Activated T-helper 1 cell treated with anti-CD3 and anti-CD28 coated beads, Interleukin-12 subunit alpha, Interleukin-12 subunit beta, Interleukin-2, Interleukin-4 antibody, amounts not matched to agents 30 ng/mL and 10 ng/mL and 1 ng/mL, durations not matched to agents 14 hours and 24 hours and 36 hours (primary cell): ENCODE results near the gene SSR1. TPM values are rescaled to one million over a fixed set of nuclear protein-coding genes. Genes with fewer than 3 reads are reported as not detected.

ENCODE experiments used
- DNase-seq: peaks from one replicate; pipeline ENCODE4 v3.0.0; 2021; ENCODE audit warnings: low spot score
- H3K27ac Mint-ChIP-seq: one replicate; pipeline ENCODE4 v1.8.0; 2021; ENCODE audit warnings: mild to moderate bottlenecking, mixed read lengths
- H3K27me3 Mint-ChIP-seq: one replicate; pipeline ENCODE4 v1.8.0; 2022; ENCODE audit warnings: mild to moderate bottlenecking, moderate library complexity, mixed read lengths; ENCODE audit not compliant: insufficient read depth
- H3K36me3 Mint-ChIP-seq: one replicate; pipeline ENCODE4 v1.8.0; 2021; ENCODE audit warnings: low read depth, mixed read lengths
- H3K4me1 Mint-ChIP-seq: one replicate; pipeline ENCODE4 v1.8.0; 2021; ENCODE audit warnings: low read depth, mixed read lengths
- H3K4me3 Mint-ChIP-seq: one replicate; pipeline ENCODE4 v1.8.0; 2021; ENCODE audit warnings: mild to moderate bottlenecking, moderate library complexity, mixed read lengths
- H3K9me3 Mint-ChIP-seq: one replicate; pipeline ENCODE4 v1.8.0; 2021; ENCODE audit warnings: mixed read lengths
- intact Hi-C: fragments of 100-400 bp; cut with micrococcal nuclease; formaldehyde crosslinking; loops from one replicate; pipeline ENCODE4 v1.15.1; 2024
- total RNA-seq: library from RNA; stranded (reverse); gene quantifications from 2 replicates; pipeline ENCODE4 v1.2.3, GENCODE V29; 2022

SSR1 gene
- total RNA-seq, 1 donor from 2014 or later: 160 TPM

GRCh38 chr6:7235712-7236305 is 77.2 kb downstream of the SSR1 start:
- no peaks in the 10 kb centered on the region for H3K9me3 Mint-ChIP-seq
- no peaks in the 10 kb centered on the region for H3K4me1 Mint-ChIP-seq
- no peak overlapping the region for H3K4me3 Mint-ChIP-seq
- no peak overlapping the region for H3K27ac Mint-ChIP-seq
- DNase-seq: no peak
- peaks cover 8% of the 10 kb centered on the region for H3K36me3 Mint-ChIP-seq
- intact Hi-C loops: loop anchor here (5.0 kb wide), 1 partner anchor 164 kb away; no protein-coding TSS in a partner anchor
- no peaks in the 10 kb centered on the region for H3K27me3 Mint-ChIP-seq

GRCh38 chr6:7234547-7234946 is 78.5 kb downstream of the SSR1 start:
- no peak overlapping the region for H3K4me3 Mint-ChIP-seq
- DNase-seq: no peak
- H3K27me3 Mint-ChIP-seq: no peaks in the 10 kb centered on the region
- H3K27ac Mint-ChIP-seq: no peak overlapping the region
- no peaks in the 10 kb centered on the region for H3K4me1 Mint-ChIP-seq
- no peaks in the 10 kb centered on the region for H3K9me3 Mint-ChIP-seq
- intact Hi-C loops: no loop called here
- peaks cover 12% of the 10 kb centered on the region for H3K36me3 Mint-ChIP-seq

GRCh38 chr6:7232351-7232750 is 80.6 kb downstream of the SSR1 start:
- no peak overlapping the region for H3K27ac Mint-ChIP-seq
- H3K27me3 Mint-ChIP-seq: no peaks in the 10 kb centered on the region
- DNase-seq: no peak
- intact Hi-C loops: no loop called here
- H3K4me1 Mint-ChIP-seq: no peaks in the 10 kb centered on the region
- no peaks in the 10 kb centered on the region for H3K9me3 Mint-ChIP-seq
- H3K4me3 Mint-ChIP-seq: no peak overlapping the region
- peaks cover 22% of the 10 kb centered on the region for H3K36me3 Mint-ChIP-seq

- no peaks in the 10 kb centered on the region for H3K9me3 Mint-ChIP-seq
- H3K36me3 Mint-ChIP-seq: peaks cover 28% of the 10 kb centered on the region
- DNase-seq: no peak
- H3K27ac Mint-ChIP-seq: no peak overlapping the region
- H3K27me3 Mint-ChIP-seq: no peaks in the 10 kb centered on the region
- no peak overlapping the region for H3K4me3 Mint-ChIP-seq
- intact Hi-C loops: no loop called here
- no peaks in the 10 kb centered on the region for H3K4me1 Mint-ChIP-seq
Measured at GRCh38 chr6:7230956-7231713, 81.9 kb downstream of the SSR1 start.

GRCh38 chr6:7230327-7230691 is 82.7 kb downstream of the SSR1 start:
- intact Hi-C loops: no loop called here
- Mint-ChIP-seq H3K4me3 (no peak overlapping the region), H3K27me3 (no peaks in the 10 kb centered on the region), H3K36me3 (peaks cover 32% of the 10 kb centered on the region), H3K4me1 (no peaks in the 10 kb centered on the region), H3K27ac (no peak overlapping the region), H3K9me3 (no peaks in the 10 kb centered on the region)
- DNase-seq: no peak

- intact Hi-C loops: no loop called here
- peaks cover 32% of the 10 kb centered on the region for H3K36me3 Mint-ChIP-seq
- no peaks in the 10 kb centered on the region for H3K27me3 Mint-ChIP-seq
- no peaks in the 10 kb centered on the region for H3K4me1 Mint-ChIP-seq
- H3K27ac Mint-ChIP-seq: no peak overlapping the region
- DNase-seq: no peak
- no peaks in the 10 kb centered on the region for H3K9me3 Mint-ChIP-seq
- no peak overlapping the region for H3K4me3 Mint-ChIP-seq
Measured at GRCh38 chr6:7229376-7230326, 83.3 kb downstream of the SSR1 start.

- no peaks in the 10 kb centered on the region for H3K9me3 Mint-ChIP-seq
- DNase-seq: no peak
- H3K27ac Mint-ChIP-seq: no peak overlapping the region
- no peaks in the 10 kb centered on the region for H3K27me3 Mint-ChIP-seq
- H3K4me1 Mint-ChIP-seq: no peaks in the 10 kb centered on the region
- no peak overlapping the region for H3K4me3 Mint-ChIP-seq
- H3K36me3 Mint-ChIP-seq: peaks cover 30% of the 10 kb centered on the region
- intact Hi-C loops: no loop called here
Measured at GRCh38 chr6:7228662-7229375, 84.2 kb downstream of the SSR1 start.

GRCh38 chr6:7224731-7225130 is 88.3 kb downstream of the SSR1 start:
- no peak overlapping the region for H3K27ac Mint-ChIP-seq
- peaks cover 30% of the 10 kb centered on the region for H3K36me3 Mint-ChIP-seq
- intact Hi-C loops: no loop called here

GRCh38 chr6:7222197-7222596 is 90.8 kb downstream of the SSR1 start:
- DNase-seq: no peak
- H3K27me3 Mint-ChIP-seq: no peaks in the 10 kb centered on the region
- no peaks in the 10 kb centered on the region for H3K9me3 Mint-ChIP-seq
- no peak overlapping the region for H3K27ac Mint-ChIP-seq
- no peaks in the 10 kb centered on the region for H3K4me1 Mint-ChIP-seq
- H3K36me3 Mint-ChIP-seq: peaks cover 18% of the 10 kb centered on the region
- intact Hi-C loops: no loop called here
- no peak overlapping the region for H3K4me3 Mint-ChIP-seq

More at GRCh38 chr6:7224731-7225130, 88.3 kb downstream of the SSR1 start:
- no peak for DNase-seq
- Mint-ChIP-seq H3K4me3 (no peak overlapping the region), H3K4me1 (no peaks in the 10 kb centered on the region), H3K9me3 (no peaks in the 10 kb centered on the region), H3K27me3 (no peaks in the 10 kb centered on the region)

GRCh38 chr6:7219310-7219709 is 93.7 kb downstream of the SSR1 start:
- Mint-ChIP-seq H3K4me1 (no peaks in the 10 kb centered on the region), H3K27me3 (no peaks in the 10 kb centered on the region), H3K4me3 (no peak overlapping the region), H3K36me3 (peaks cover 19% of the 10 kb centered on the region), H3K9me3 (no peaks in the 10 kb centered on the region), H3K27ac (no peak overlapping the region)
- intact Hi-C loops: no loop called here
- no peak for DNase-seq

- Mint-ChIP-seq H3K27me3 (no peaks in the 10 kb centered on the region), H3K9me3 (no peaks in the 10 kb centered on the region)
- intact Hi-C loops: no loop called here
Measured at GRCh38 chr6:7218406-7218988, 94.5 kb downstream of the SSR1 start.

More at GRCh38 chr6:7218406-7218988, 94.5 kb downstream of the SSR1 start:
- H3K36me3 Mint-ChIP-seq: peaks cover 19% of the 10 kb centered on the region
- no peak overlapping the region for H3K27ac Mint-ChIP-seq
- no peak overlapping the region for H3K4me3 Mint-ChIP-seq
- peaks cover 1% of the 10 kb centered on the region for H3K4me1 Mint-ChIP-seq
- DNase-seq: no peak
